ENCODE measurements around the gene PRSS12.

- TF ChIP-seq CTCF (IDR thresholded peaks at IDR 0.05; ENCODE audit: extremely low read depth in 1 of 2, insufficient read depth in 1 of 2, low read depth in 1 of 2, low read length in 2 of 2) (no peak), POLR2A (IDR thresholded peaks at IDR 0.05; ENCODE audit: low read depth, low read length) (no peak), MAX (IDR thresholded peaks at IDR 0.05; ENCODE audit: insufficient read depth, insufficient read length) (no peak), JUN (IDR thresholded peaks at IDR 0.05; ENCODE audit: borderline replicate concordance, insufficient read depth, insufficient read length, low read depth) (no peak), FOS (IDR thresholded peaks at IDR 0.05; ENCODE audit: borderline replicate concordance, insufficient read depth, low read length) (no peak), MYC (IDR thresholded peaks at IDR 0.05; ENCODE audit: low read depth, low read length) (no peak)
Observed at GRCh38 chr4:118318931-118319330, 33.9 kb downstream of the PRSS12 start.

Measured in endothelial cell of umbilical vein (primary cell).